GM18498 (cell line): ENCODE results near the gene OR2M2.

ENCODE experiments used
- ATAC-seq: cut with Tn5 transposase; IDR thresholded peaks from one replicate; pipeline ENCODE4 v1.9.1; 2021; ENCODE audit warnings: mild to moderate bottlenecking, moderate library complexity; ENCODE audit not compliant: unreplicated experiment

Gene OR2M2, protein sequence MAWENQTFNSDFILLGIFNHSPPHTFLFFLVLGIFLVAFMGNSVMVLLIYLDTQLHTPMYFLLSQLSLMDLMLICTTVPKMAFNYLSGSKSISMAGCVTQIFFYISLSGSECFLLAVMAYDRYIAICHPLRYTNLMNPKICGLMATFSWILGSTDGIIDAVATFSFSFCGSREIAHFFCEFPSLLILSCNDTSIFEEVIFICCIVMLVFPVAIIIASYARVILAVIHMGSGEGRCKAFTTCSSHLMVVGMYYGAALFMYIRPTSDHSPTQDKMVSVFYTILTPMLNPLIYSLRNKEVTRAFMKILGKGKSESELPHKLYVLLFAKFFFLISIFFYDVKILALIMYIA

DNA sequence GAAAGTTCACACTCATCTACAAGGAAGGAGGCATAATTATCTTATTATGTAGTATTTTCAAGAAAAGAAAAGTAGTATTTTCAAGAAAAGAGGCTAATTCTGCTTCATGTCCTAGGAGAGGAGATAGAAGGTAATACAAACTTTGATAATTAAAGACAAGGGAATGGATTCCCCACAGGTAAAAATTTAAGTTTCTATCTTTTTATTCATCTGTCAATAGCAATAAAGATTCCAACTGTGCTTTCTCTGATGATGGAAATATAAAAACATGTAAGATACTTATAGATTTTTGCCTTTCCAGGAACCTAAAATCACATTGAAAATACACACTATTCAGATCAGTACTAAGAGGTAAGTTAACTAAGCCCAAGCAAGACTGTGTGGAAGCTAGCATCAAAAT is at the start of gene OR2M2:
OR2M2 (plus strand) TSS at position 301 of the 400 bp plus-strand sequence. CDS start 5,165 bp downstream, outside the sequence.
- no peak for ATAC-seq

GRCh38 chr1:248127653-248128052 is 47.0 kb upstream of the OR2M2 start:
- no peak for ATAC-seq

GRCh38 chr1:248136811-248137210 is 37.8 kb upstream of the OR2M2 start:
- ATAC-seq = no peak

GRCh38 chr1:248140846-248141245 is 33.8 kb upstream of the OR2M2 start:
- no peak for ATAC-seq

DNA sequence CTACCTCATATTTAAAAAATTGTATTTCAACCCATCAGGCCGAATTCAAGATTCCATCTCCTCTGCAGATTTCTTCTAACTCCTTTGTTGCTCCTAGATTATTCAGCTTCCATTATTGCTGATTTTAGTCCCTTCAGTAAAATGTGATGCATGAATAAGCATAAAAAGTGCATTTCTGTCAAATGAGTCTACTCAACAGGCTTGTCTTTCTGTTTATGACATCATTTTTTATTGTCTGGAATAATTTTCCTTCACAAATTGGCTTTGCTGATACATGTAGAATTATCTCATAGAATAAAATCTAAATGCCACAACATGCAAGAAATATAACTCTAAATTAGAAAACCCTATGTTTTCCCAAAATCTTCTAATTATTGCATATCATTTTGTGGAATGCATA is 31.3 kb upstream of the OR2M2 start:
- no peak for ATAC-seq

DNA sequence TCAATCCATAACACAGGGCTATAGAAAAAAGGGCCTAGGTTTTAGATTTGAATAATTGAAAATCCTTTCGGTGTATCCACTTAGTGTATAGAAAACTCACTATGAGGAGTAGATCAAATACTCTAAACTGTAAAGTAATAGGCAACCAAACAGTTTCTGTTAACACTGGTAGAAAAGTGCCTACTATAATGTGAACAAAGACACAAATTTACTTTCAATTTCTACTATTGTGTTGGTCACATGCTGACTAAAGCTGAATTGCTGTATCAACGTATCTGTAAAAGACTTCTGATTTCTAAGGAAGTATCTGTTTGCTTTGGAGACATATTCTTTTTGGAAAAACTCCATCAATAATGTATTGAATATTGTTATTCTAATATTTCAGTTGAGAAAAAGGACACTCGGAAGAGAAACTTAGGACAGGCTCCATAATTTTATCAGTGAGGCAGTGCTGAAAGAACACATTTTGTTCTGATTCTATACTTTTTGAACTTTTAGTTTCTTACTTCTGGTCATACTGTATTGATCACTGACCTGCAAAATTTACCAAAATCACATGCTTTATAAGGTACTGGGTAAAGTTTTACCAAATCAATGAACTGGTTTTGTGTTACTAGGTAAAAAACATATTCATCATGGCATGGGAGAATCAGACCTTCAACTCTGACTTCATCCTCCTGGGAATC is 30.0 kb upstream of the OR2M2 start, which contains the start of gene OR2M5:
OR2M5 (plus strand) TSS at position 636 of the 686 bp plus-strand sequence; CDS start at position 636, 0 bp downstream.
- no peak for ATAC-seq

- ATAC-seq = no peak
Observed at GRCh38 chr1:248152056-248152827, 22.4 kb upstream of the OR2M2 start.

GRCh38 chr1:248155927-248156326 is 18.7 kb upstream of the OR2M2 start:
- ATAC-seq = no peak

GRCh38 chr1:248158758-248159157 is 15.9 kb upstream of the OR2M2 start:
- no peak for ATAC-seq

DNA sequence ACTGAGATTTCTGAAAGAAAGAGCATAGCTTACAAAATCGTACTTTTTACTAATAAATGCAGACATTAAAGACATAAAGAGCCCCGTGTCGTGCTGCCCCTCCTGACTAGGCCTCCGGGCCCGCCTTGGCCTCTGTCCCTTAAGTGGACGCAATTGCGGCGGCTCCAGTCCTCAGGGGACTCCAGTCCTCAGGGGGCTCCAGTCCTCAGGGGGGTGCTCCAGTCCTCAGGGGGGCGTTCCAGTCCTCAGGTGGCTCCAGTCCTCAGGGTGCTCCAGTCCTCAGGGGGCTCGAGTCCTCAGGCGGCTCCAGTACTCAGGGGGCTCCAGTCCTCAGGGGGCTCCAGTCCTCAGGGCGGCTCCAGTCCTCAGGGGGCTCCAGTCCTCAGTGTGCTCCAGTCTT is 10.6 kb upstream of the OR2M2 start:
- ATAC-seq = no peak

DNA sequence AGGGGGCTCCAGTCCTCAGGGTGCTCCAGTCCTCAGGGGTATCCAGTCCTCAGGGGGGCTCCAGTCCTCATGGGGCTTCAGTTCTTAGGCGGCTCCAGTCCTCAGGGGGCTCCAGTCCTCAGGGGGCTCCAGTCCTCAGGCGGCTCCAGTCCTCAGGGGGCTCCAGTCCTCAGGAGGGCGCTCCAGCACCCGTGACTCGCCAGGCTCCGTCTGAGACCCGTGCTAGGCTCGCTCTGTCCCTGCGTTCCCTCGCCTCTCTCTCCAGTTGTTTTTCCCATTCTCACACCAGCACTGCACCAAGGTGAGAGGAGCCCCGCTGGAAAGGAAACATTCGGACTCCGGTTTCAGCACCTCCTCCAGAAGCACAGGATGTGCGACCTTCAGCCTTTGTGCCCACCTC is 9.4 kb upstream of the OR2M2 start:
- ATAC-seq = no peak

GRCh38 chr1:248183996-248184395 is 9.4 kb downstream of the OR2M2 start:
- no peak for ATAC-seq

DNA sequence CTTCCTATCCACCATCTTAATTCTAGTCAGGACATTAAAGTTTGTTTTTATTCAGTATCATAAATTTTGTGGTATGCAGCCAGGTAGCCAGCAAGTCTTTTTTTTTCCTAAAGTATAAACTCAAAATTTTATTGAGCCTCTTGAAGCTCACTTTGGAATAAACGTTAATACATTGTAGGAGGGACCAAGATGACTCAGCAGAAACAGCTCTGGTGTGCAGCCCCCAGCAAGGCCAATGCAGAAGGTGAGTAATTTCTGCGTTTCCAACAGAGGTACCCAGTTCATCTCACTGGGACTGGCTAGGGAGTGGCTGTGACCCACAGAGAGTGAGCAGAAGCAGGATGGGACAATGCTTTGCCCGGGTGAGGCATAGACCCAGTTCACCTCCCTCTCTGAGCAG is 12.7 kb downstream of the OR2M2 start:
- no peak for ATAC-seq

DNA sequence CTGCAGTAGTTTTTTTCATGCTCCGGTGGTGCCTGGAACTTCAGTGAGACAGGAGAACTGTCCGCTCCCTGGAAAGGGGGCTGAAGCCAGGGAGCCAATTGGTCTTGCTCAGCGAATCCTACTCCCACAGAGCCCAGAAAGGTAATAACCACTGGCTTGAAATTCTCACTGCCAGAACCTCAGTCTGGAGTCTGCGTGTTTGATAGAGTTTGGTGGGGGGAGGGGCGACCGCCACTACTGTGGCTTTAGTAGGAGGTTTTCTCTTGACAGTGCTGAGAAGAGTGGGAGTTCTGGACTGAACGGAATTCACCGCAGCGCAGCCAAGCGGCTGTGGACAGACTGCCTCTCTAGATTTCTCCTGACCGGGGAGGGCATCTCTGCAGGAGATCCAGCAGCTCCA is 14.4 kb downstream of the OR2M2 start:
- no peak for ATAC-seq

DNA sequence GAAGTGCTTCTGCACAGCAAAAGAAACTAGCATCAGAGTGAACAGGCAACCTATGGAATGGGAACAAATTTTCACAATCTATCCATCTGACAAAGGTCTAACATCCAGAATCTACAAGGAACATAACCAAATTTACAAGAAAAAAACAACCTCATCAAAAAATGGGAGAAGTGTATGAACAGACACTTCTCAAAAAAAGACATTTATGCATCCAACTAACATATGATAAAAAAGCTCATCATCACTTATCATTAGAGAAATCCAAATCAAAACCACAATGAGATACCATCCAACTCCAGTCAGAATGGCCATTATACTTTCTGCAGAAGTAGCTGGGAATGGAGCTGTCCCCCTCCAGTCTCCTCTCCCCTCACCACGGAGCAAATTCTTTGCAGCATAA is 19.5 kb downstream of the OR2M2 start:
- no peak for ATAC-seq

DNA sequence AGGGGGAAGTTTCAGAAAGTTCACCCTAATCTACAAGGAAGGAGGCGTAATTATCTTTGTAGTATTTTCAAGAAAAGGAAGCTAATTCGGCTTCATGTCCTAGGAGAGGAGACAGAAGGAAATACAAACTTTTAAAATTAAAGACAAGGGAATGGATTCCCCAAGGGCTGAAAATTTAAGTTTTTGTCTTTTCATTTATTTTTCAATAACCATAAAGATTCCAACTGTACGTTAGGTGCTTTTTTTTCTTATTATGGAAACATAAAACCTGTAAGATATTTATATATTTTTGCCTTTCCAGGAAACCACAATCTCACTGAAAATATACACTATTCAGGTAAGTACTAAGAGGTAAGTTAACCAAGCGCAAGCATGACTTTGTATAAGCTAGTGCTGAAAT is 22.3 kb downstream of the OR2M2 start, which contains the start of gene OR2M3:
OR2M3 (plus strand) TSS at position 301 of the 400 bp plus-strand sequence. CDS start 5,803 bp downstream, outside the sequence.
- no peak for ATAC-seq

GRCh38 chr1:248215880-248216279 is 41.3 kb downstream of the OR2M2 start:
- no peak for ATAC-seq

DNA sequence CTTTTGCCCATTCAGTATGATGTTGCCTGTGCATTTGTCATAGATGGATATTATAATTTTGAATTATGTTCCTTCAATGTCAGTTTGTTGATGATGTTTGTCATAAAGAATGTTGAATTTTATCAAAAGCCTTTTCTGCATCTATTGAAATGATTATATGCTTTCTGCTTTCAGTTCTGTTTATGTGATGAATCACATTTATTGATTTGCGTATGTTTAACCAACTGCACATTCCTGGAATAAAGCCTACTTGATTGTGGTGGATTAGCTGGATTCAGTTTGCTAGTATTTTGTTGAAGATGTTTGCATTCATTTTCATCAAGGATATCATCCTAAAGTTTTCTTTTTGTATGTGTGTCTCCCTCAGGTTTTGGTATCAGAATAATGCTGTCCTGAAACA is 50.9 kb downstream of the OR2M2 start:
- ATAC-seq = no peak

- ATAC-seq = no peak
Observed at GRCh38 chr1:248229360-248229908, 54.8 kb downstream of the OR2M2 start.
